IPS-15b (cell line): ENCODE data around the gene RANGAP1.

Experiments used
- H3K27me3 ChIP-seq: one replicate; pipeline ENCODE4 v1.6.1; 2013; ENCODE audit warnings: low read length; ENCODE audit not compliant: control insufficient read depth, insufficient read depth
- H3K36me3 ChIP-seq: one replicate; pipeline ENCODE4 v1.6.1; 2013; ENCODE audit warnings: low read length; ENCODE audit not compliant: control insufficient read depth, insufficient read depth
- H3K4me1 ChIP-seq: one replicate; pipeline ENCODE4 v1.6.1; 2013; ENCODE audit warnings: mild to moderate bottlenecking, low read length; ENCODE audit not compliant: control insufficient read depth, insufficient read depth
- H3K4me3 ChIP-seq: one replicate; pipeline ENCODE4 v1.5.1; 2013; ENCODE audit warnings: low read depth, low read length
- H3K9ac ChIP-seq: one replicate; pipeline ENCODE4 v1.6.1; 2013; ENCODE audit warnings: low read depth, mild to moderate bottlenecking, low read length
- H3K9me3 ChIP-seq: one replicate; pipeline ENCODE4 v1.6.1; 2013; ENCODE audit warnings: mild to moderate bottlenecking, low read length; ENCODE audit not compliant: control insufficient read depth, insufficient read depth

Gene RANGAP1

DNA sequence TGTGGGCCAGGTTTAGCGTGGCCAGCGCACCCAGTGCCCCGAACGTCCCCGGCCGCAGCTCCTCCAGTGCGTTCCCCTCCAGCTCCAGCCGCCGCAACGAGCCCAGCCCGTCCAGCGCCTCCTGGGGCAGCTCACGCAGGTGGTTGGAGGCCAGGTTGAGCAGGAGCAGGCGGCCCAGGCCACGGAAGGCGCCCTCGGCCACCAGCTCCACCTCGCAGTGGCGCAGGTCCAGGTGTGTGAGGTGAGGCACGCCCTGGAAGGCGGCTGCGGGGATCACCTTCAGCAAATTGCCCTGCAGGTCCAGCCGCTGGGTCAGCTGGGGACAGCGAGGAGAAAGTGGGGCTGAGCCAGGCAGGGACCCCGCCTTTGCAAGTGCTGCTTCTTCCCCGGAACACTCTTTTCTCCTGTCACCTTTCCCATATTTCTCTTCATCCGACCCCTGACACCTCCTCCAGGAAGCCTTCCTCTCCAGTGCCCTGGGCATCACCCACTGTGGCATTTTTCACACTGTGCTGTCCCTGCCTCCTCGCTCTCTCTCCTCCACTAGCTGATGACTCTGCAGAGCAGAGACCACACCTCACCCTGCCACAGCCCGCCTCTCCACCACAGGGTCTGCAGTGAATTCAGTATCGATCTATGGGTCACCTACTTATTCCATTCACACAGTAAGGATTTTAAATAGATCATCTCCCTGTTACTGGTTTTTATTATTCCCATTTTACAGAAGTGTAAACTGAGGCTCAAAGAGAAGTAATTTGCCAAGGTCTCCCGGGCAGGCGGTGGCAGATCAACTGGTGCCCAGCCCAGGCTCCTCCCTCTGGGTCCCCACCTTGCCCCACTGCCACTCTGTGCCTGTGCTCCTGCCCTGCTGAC is 47.2 kb downstream of the RANGAP1 start:
- H3K27me3 ChIP-seq: no peaks in the 10 kb centered on the region
- no peaks in the 10 kb centered on the region for H3K36me3 ChIP-seq
- H3K4me1 ChIP-seq: no peaks in the 10 kb centered on the region
- H3K9me3 ChIP-seq: no peaks in the 10 kb centered on the region
- H3K4me3 ChIP-seq: peak overlapping the region; percentile 18
- H3K9ac ChIP-seq: peak overlapping the region; percentile 37

DNA sequence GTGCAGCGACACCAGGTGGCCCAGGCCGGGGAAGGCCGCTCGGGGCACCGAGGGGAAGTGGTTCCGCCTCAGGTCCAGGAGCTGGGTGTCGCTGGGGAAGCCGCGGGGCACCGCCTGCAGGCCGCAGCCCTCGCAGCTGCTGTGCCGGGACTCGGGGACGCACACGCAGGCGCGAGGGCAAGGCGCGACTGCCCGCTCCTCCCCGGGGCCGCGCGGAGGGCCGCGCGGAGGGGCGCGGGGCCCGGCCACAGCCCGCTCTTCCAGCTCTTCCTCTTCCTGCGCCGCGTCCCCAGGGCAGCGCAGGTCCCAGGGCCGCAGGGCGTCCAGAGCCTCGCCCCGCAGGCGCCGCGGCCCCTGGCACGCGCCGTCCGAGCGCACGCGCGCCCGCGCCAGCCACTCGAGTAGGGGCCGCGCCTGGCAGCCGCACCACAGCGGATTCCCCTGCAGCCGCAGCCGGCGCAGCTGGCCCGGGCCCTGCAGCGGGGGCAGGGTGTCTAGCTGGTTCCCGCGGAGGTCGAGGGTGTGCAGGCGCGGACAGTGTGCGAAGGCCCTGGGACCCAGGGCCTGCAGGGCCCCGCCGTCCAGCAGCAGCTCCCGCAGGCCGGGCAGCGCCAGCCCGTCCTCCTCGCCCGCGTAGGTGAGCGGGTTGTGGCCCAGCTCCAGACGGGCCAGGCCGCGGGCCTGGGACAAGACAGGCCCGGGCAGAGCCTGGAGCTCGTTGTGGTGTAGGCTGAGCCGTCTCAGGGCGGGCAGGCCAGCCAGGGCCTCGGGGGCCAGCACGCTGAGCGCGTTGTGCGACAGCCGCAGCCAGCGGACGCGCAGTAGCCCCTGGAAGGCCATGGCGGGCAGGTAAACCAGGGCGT is 48.0 kb downstream of the RANGAP1 start:
- no peaks in the 10 kb centered on the region for H3K4me1 ChIP-seq
- H3K4me3 ChIP-seq: peak overlapping the region; percentile 18
- H3K9ac ChIP-seq: peak overlapping the region; percentile 37
- no peaks in the 10 kb centered on the region for H3K36me3 ChIP-seq
- no peaks in the 10 kb centered on the region for H3K9me3 ChIP-seq
- no peaks in the 10 kb centered on the region for H3K27me3 ChIP-seq

DNA sequence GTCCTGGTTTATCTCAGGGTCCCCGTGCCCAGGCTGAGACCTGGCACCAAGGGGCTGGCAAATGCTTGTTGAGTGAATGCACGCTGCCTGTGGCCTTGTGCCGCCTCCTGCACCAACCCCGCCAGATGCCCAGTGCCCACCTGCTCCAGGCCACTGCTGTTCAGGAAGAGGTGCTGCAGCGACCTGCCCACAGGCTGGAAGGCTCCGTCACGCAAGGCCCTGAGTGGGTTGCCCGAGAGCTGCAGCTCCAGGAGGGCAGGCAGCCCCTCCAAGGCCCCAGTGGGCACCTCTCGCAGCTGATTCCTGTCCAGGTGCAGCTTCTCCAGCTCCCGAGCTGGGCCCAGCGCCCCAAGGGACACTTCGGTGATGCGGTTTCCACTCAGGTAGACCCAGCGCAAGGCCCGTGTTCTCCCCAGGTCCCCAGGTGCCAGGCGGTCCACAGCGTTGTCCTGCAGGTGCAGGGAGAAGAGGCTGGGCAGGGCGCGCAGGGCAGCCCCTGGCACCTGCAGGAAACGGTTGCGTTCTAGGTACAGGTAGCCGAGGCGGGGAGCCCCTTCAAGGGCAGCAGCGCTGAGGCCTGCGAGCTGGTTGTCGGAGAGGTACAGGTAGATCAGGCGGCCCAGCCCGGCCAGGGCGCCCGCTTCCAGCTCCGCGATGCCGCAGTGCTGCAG is 48.8 kb downstream of the RANGAP1 start:
- H3K36me3 ChIP-seq: no peaks in the 10 kb centered on the region
- no peaks in the 10 kb centered on the region for H3K27me3 ChIP-seq
- peak overlapping the region; percentile 4 for H3K9ac ChIP-seq
- no peaks in the 10 kb centered on the region for H3K9me3 ChIP-seq
- no peaks in the 10 kb centered on the region for H3K4me1 ChIP-seq
- no peak overlapping the region for H3K4me3 ChIP-seq

DNA sequence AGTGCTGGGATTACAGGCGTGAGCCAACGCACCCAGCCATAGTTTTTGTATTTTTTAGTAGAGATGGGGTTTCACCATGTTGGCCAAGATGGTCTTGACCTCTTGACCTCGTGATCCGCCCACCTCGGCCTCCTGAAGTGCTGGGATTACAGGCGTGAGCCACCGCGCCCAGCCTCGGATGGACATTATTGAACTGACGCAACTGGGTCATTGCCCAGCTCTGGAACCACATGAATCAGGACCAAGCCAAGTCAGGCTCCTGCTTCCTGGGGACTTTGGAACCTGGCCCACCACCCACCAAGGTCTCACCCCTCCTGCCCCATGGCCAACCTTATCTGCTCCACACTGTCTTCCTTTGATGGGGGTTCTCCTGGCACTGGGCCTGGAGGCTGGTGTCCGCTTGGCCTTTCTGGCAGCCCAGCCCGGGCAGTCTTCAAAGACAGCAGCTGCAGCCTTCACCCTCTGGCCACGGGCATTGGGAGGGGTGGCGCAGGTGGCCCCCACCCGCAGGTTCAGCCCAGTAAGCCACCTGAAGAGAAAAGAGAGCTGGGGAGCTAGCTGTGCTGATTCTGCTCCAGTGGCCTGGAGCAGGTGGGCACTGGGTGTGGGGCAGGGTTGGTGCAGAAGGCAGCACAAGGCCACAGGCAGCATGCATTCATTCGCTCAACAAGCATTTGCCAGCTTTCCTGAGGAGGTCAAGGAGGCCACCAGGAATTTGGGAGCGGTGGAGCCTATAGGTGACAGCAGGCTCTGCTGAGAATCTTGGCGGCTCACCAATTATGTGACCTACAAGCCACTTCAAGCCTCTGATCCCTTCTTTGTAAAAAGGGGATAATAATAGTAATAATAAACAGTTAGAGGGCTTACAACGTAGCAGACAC is 50.9 kb downstream of the RANGAP1 start:
- Histone ChIP-seq H3K36me3 (peaks cover 3% of the 10 kb centered on the region), H3K4me3 (no peak overlapping the region), H3K4me1 (no peaks in the 10 kb centered on the region), H3K9ac (no peak overlapping the region), H3K27me3 (no peaks in the 10 kb centered on the region), H3K9me3 (no peaks in the 10 kb centered on the region)

DNA sequence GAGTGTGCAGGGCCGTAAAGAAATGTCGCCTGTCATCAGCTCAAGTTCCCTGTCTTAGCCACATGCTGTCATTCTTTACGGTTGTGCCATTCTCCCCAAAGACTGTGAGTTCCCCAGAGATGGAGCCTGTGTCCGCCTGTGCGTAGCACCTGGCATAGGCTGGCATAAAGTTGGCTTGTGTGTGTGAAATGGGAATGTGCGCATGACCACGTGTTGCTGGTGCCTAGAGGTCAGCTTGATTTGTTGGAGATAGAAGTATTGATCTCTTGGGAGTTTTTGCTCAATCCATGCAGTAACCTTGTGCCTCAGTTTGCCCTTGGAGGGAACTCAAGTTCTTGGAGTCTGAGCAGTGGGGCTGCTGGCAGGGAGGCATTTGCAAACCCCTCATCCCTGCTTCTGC is 54.6 kb downstream of the RANGAP1 start:
- Histone ChIP-seq H3K36me3 (peaks cover 27% of the 10 kb centered on the region), H3K4me3 (no peak overlapping the region), H3K27me3 (no peaks in the 10 kb centered on the region), H3K4me1 (no peaks in the 10 kb centered on the region), H3K9ac (no peak overlapping the region), H3K9me3 (no peaks in the 10 kb centered on the region)

DNA sequence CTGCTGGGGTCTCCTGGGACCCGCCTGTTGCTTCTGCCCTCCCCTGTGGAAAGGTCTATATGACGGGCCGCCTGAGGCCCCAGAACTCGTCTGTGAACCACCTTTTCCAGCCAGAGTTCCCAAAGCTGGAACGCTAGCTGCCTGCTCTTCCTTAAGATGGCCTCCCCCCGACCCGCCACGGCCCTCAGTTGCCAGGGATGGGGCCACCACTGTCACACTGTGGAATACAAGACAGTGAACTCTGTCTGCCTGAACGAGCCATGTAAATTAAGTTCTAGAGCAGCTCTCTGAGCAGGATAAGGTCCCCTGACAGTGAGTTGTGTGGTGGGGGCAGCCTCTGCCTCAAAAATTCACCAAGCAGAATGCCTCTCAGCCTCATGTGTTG is 55.6 kb downstream of the RANGAP1 start:
- H3K4me1 ChIP-seq: no peaks in the 10 kb centered on the region
- no peak overlapping the region for H3K4me3 ChIP-seq
- H3K9me3 ChIP-seq: no peaks in the 10 kb centered on the region
- no peak overlapping the region for H3K9ac ChIP-seq
- peaks cover 34% of the 10 kb centered on the region for H3K36me3 ChIP-seq
- no peaks in the 10 kb centered on the region for H3K27me3 ChIP-seq

DNA sequence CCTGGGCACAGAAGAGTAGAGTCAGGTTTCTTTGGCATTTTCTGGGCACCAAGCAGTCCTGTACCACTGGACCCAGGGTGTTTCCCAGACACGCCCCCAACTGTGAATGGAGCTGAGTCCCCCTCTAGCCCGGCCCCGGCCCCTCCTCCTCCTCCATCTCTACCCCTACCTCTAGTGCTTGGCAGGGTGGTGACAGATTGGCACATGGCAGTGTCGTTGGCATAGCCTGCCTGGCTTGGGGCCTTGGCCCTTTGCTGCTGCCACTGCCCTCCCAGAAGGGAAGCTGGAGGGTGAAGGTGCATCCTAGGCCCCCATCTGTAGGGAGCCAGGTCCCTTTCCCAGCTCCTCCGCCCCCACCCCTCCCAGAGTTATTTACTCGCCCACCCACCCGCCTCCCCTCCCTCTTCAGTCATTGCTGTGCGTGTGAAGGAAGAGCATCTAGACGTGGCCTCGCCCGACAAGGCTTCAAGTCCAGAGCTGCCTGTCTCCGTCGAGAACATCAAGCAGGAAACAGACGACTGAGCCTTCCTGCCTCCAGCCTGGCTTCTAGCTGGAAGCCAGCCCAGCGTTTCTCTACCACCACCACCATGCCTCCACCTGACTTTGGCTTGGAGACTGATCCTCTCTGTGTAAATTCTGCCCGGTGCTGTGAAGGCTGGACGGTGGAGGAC is 56.1 kb downstream of the RANGAP1 start:
- no peak overlapping the region for H3K4me3 ChIP-seq
- H3K36me3 ChIP-seq: peaks cover 39% of the 10 kb centered on the region
- H3K9ac ChIP-seq: no peak overlapping the region
- no peaks in the 10 kb centered on the region for H3K9me3 ChIP-seq
- H3K4me1 ChIP-seq: no peaks in the 10 kb centered on the region
- no peaks in the 10 kb centered on the region for H3K27me3 ChIP-seq

DNA sequence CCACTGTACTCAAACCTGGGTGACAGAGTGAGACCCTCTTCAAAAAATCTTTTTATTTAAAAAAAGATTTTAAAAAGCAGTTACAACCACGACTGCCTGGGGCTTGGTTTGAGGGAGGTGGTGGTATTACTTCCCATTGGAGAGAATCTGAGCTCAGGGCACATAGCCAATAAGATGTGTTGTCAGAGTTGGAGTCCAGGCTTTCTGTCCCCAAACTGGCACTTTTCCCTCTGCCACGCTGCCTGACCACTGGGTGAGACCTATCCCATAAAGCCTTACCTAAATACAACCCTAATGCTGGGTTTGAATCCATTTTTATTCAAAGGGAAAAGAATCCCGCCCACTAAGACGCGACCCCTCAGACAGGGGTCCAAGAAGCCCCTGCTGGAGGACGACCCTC is 56.8 kb downstream of the RANGAP1 start:
- H3K27me3 ChIP-seq: no peaks in the 10 kb centered on the region
- no peak overlapping the region for H3K9ac ChIP-seq
- no peak overlapping the region for H3K4me3 ChIP-seq
- H3K4me1 ChIP-seq: no peaks in the 10 kb centered on the region
- H3K36me3 ChIP-seq: peaks cover 44% of the 10 kb centered on the region
- no peaks in the 10 kb centered on the region for H3K9me3 ChIP-seq

DNA sequence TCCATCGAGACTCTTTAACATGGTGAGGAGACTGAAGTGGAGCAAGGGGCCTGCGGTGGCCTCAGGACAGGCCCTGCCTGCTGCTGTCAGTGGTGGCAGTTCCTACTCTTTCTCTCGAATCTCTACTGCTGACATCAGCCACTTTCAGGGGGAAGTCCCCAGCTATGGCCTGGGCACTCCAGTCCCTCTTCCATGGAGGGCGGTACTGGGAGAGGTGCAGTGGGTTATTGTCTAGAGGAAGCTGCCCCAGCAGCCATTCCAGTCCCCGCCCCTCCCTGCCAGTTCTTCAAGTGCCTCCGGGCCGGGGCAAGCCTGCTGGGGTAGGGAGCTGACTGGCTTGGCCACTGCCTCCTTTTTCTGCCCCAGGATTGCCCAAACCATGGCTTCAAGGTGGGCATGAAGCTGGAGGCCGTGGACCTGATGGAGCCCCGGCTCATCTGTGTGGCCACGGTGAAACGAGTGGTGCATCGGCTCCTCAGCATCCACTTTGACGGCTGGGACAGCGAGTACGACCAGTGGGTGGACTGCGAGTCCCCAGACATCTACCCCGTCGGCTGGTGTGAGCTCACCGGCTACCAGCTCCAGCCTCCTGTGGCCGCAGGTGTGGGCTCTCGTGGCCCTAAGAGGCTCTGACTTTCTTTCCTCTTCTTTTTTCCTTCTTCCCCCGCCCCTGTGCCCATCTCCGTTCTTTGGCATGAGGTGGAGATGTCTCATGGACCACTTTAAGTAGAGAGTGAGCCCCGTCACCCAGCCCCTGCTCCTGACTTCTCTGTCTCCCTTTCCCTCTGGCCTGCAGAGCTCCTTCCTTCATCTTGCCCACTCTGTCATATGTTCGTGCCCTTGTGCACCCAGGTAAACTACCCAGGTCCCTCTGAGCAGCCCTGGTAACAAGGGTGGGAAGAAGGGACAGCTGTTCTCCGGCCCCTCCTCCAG is 59.0 kb downstream of the RANGAP1 start:
- Histone ChIP-seq H3K4me3 (no peak overlapping the region), H3K4me1 (no peaks in the 10 kb centered on the region), H3K27me3 (no peaks in the 10 kb centered on the region), H3K9me3 (no peaks in the 10 kb centered on the region), H3K9ac (no peak overlapping the region), H3K36me3 (peaks cover 64% of the 10 kb centered on the region)

DNA sequence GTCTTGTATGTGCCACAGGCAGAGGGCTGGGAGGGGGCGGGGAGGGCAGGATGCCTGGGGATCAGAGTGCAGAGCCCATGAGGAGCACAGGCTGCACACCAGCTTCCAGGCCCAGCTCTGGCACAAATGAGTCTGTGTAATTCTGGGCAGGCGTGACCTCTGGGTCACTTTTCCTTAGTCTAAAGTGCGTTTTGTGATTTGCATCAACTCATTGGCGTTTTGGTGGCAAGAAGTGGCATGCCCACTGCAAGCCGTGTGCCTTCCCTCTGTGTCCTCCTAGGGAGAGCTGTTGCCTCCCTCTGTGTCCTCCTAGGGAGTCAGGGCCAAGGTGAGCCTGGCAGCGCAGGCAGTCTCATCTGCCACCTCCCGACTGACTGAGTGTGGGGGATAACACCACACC is 62.5 kb downstream of the RANGAP1 start:
- Histone ChIP-seq H3K9me3 (no peaks in the 10 kb centered on the region), H3K4me3 (no peak overlapping the region), H3K27me3 (no peaks in the 10 kb centered on the region), H3K9ac (no peak overlapping the region), H3K36me3 (peaks cover 66% of the 10 kb centered on the region), H3K4me1 (no peaks in the 10 kb centered on the region)
